Epidermal melanocyte (primary cell): Measurements from ENCODE around the gene DNAJC17.

Source experiments
- DNase-seq: peaks from one replicate; pipeline ENCODE4 v3.0.0; 2011; ENCODE audit warnings: low spot score; ENCODE audit not compliant: insufficient read length

DNAJC17 gene

DNA sequence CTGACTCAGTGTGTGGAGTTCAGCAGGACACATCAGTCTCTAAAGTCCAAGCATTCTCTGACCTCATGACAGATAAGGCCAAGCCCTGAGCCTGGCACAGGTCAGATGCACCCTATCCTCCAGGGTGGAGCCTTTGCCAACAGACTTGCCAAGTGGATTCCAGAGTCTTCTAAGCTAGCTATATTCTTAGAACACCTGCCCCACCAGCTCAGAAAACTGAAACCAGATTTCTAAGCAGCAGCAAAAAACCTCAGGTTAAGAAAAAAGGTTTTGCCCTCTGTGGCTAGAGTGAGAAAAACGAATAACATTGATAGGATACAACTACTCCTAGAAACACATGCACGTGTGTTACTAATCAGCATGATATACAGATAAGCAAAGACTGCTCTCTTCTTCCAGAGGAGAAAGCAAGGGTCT, 63.8 kb downstream of the DNAJC17 start:
- no peak for DNase-seq

DNA sequence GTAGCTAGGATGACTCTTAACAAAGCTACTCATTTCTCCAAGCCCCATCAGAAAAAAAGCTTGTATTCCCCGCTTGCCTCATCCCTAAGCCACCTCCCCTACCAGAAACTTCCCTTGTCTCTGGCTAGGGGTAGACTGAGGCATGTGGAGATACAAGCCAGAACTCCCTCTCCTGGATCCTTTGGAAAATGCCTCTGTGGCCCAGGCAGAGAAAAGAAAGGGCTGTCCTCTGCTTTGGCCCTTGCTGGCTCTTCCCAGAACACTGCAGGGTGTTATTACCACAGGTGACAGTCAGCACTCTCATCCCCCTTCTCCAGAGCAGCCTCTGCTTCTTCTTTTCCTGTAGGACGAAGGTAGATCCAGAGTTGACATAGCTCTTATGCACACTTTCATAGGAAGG, 67.4 kb downstream of the DNAJC17 start:
- DNase-seq, result no peak

DNA sequence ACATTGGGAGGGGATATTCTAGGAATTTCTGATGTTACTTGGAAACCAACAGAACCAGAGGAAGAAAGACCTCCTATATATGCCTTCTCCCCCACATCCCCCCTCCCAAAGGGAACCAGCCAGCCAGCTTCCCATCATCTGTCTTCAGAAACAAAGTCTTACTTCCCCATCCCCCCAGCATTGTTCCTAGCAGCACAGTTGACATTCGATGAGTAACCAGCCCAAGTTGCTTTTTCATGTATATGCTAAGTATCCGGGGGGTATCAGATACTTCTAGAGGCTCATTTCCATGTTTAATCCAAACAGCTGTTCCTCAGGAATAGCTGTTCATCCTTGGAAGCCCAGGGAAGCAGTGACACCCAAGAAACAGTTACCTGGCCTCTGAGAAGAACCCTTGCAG, 68.2 kb downstream of the DNAJC17 start:
- DNase-seq, result no peak

DNA sequence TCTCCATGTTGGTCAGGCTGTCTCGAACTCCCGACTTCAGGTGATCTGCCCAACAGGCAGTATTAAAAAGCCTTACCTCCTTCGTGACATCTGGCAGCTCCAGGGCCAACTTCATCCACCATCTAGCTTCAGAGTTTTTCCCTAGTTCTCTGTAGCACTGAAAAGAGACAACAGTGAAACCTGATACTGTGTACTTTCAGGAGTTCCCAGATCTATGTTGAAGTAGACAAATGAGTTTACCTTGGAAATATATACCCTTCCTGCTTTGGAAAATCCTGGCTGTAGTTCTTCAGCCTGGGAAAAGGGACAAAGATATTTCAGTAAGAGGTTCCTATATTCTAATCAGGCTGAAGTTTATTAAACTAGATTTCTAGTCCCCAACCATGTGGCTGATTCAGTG, 70.2 kb downstream of the DNAJC17 start:
- DNase-seq, result no peak

DNA sequence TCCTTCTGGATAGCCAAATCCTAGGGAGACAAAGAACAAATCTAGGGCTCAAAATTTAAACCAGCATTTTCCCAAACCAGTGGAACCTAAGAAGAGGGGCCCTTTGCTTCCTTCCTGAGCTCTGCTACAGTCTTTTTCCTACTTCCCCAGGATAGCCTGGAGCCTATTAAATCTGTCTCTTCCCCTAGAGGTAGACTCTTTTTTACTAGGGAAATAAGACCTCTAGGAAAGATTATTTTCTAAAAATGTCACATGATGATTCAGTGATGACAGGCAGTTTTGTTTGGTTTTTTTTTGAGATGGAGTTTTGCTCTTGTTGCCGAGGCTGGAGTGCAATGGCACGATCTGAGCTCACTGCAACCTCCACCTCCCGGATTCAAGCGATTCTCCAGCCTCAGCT, 70.7 kb downstream of the DNAJC17 start:
- DNase-seq, result no peak

DNA sequence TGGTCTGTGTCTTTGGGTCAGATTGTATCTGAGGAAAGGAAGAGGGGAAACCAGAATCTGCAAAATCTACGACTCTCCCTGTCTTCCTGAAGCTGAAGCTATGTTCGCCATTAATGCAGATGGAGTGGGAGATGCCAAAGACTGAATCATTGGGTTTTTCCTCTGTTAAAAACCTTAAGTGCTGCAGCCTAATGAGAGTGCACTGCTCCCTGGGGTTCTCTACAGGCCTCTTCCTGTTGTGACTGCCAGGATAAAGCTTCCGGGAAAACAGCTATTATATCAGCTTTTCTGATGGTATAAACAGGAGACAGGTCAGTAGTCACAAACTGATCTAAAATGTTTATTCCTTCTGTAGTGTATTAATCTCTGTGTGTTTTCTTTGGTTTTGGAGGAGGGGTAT, 76.2 kb downstream of the DNAJC17 start:
- DNase-seq, result no peak

DNA sequence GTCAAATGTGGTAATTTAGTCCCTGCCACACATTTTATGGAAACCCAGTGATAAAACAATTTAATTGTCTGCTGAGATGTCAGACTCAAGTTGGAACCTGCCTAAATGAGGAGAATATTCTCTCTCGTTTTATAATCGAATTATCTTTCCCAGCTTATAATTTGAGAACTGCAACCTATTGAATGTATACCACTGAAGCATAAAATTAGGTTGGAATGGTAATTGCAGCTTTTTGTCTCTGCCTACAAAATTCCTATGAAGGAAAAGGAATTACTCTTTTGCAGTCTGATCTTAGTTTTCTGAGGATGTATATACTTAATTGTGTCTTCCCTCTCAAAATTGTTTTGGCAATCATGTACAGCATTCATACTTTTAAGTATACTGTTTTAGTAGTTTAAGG, 83.4 kb downstream of the DNAJC17 start:
- no peak for DNase-seq

DNA sequence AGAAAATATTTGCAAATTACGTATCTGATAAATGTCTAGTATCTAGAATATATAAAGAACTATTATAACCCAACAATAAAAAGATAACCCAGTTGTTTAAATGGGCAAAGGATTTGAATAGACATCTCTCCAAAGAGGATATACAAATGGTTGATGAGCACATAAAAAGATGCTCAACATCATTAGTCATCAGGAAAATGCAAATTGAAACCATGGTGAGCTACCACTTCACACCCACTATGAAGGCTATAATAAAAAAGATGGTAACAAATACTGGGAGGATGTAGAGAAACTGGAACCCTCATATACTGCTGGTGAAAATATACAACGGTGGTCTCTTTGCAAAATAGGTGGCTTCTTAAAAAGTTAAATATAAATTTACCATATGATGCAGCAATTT, 84.3 kb downstream of the DNAJC17 start:
- no peak for DNase-seq

DNA sequence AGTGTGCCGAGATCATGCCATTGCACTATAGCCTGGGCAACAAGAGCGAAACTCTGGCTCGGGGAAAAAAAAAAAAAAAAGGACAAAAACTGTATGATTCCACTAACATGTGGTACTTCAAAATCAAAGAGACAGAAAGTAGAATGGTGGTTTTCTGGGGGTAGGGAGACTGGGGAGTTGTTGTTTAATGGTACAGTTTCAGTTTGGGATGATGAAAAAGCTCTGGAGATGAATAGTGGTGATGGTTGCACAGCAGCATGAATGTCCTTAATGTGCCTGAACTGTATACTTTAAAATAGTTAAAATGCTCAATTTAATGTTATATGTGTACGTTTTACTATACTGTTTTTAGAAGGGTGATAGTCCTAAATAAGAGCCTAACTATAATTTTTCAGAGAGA, 84.9 kb downstream of the DNAJC17 start:
- DNase-seq, result no peak

DNA sequence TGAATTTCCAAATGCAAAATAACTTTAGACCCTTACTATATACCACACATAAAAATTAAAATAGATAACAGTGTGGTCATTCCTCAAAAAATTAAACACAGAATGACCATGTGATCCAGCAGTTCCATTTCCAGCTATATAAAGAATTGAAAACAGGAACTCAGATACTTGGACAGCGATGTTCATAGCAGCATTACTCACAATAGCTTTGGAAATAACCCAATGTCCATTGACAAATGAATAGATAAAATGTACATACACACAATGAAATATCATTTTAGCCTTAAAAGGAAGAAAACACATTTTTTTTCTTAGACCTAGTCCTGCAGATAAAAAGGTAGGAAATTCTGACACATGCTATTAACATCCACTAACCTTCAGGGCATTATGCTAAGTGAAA, 85.6 kb downstream of the DNAJC17 start:
- DNase-seq, result no peak

DNA sequence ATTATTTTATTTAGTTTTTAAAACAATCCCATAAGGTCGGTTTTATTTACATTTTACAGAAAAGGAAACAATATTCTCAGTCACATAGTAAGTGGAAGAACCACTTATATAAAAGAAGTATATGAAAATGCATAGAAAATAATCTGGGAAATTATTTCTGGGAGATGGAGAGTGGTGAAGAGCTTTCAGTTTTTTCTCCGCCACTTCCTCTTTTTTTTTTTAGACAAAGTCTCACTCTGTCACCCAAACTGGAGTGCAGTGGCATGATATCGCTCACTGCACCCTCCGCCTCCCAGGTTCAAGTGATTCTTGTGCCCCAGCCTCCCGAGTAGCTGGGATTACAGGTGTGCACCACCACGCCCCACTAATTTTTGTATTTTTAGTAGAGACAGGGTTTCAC, 91.1 kb downstream of the DNAJC17 start:
- DNase-seq, result no peak
